DMS153 (cell line): ENCODE results near the gene AKAP6.

Source experiments
- DNase-seq: peaks from one replicate; lab custom pipeline; 2025; lab: John Stamatoyannopoulos, UW

AKAP6 gene

DNA sequence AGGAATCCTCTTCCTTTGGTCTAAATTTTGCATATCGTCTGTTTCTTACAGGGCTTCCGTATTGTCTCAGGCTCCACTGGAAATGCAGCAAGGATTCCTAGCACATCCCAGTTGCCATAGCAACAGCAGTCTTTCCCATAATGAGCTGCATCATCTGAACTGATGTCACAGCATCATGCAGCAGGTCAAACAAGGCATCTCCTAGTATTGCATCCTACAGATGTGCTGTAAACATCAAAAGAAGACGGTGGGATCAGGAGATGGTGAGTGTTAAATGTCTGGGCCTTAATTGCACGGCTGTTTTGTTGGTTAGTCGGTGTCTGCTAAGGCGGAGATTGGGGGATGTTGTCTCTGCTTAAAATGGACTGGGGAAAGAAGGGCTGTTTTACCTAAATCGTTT is at the start of gene AKAP6:
Gene AKAP6 (plus strand): TSS at position 153 of the 400 bp plus-strand sequence. CDS start 104,196 bp downstream, outside the sequence.
- DNase-seq: no peak

- no peak for DNase-seq
Measured at GRCh38 chr14:32286602-32287001, 42.5 kb upstream of the AKAP6 start.

- DNase-seq: no peak
Measured at GRCh38 chr14:32296366-32296765, 32.7 kb upstream of the AKAP6 start.

GRCh38 chr14:32298346-32298745 is 30.8 kb upstream of the AKAP6 start:
- no peak for DNase-seq

- DNase-seq: no peak
Measured at GRCh38 chr14:32300136-32300535, 29.0 kb upstream of the AKAP6 start.

DNA sequence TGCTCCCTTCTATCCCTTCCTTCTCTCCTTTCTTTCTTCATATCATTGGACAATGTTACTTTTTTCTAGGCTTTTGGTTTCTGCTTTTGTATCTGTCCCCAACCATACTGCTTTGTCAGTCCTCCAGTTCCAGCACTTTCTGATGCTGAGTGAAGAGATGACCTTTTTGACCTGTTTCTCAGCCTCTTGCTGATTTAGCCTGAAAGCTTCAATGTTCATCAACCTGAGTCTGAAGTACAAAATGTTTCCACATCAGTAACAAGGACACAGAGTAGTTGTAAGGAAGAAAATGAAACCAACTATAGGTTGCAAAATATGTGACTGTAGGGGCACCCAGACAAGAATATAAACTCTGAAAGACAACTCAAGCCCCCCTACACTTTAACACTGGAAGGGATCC is 25.2 kb upstream of the AKAP6 start:
- DNase-seq: no peak

GRCh38 chr14:32304296-32304695 is 24.8 kb upstream of the AKAP6 start:
- DNase-seq: no peak

GRCh38 chr14:32306549-32306948 is 22.5 kb upstream of the AKAP6 start:
- DNase-seq: no peak

DNA sequence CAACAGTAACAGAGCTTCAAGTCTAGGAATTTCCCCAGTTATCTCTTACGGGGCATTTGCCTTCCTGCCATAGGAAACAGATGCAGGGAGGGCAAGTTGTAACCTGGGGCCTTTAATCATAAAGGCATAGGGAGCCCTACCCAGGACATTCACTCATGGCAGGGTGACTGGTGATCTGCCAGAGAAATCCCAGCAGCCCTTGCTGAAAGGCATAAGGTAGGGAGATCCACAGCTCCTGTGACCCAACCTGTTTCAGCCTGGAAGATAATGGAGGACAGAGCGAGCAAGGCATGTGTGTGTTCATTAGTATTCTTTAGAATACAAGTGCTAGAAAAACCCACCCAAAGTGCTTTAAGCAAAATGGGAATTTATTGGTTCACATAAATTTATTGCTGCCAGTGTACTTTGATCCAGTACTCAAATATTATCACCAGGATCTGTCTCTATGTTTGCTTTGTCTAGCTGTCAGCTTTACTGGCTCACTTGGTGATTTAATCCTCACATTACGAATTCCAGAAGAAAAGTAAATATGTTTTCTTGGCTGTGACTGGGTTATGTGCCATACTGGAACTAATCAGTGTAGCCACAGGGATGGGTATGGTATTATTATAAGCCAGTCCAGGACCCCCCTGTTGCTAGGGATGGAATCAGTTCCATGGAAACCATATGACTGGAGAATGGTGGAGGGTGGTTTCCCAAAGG is 21.1 kb upstream of the AKAP6 start:
- peak; percentile 86 for DNase-seq

DNA sequence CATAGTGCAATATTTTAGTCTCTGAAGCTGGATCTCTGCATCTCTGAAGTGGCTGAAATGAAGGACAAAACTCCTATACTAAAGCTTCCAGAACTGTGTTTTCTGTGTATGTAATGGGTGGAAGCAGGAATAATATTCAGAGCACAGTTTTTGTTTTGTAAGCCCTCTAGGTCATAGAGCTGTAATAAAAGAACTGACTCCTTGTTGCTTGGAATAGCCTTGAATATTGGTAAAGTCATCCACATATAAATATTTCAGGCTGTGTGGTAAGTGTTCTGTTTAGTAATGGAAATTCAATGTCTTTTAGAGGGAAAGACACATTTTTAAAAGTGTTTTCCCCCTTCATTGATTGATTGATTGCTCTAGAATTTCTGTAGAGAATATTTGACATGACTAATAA is 18.2 kb upstream of the AKAP6 start:
- DNase-seq: no peak

- DNase-seq: no peak
Measured at GRCh38 chr14:32311294-32312009, 17.6 kb upstream of the AKAP6 start.

DNA sequence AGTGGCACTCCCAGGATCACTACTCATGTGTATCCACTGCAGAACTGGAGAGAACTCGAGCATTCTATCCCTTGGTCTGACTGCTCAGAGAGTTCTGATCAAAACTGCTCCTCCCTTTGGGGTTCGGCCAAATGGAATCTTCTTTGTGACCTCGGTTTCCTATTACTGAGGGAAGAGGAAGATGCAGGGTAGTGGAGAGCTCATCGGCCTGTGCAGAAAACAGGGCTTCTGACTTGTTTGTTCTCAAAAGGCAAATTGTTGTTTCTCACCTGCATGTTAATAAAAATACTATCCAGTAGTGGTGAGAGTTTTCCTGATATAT is 17.1 kb upstream of the AKAP6 start:
- no peak for DNase-seq

GRCh38 chr14:32313844-32314376 is 15.2 kb upstream of the AKAP6 start:
- peak; percentile 55 for DNase-seq

- no peak for DNase-seq
Measured at GRCh38 chr14:32318087-32318795, 10.9 kb upstream of the AKAP6 start.

- DNase-seq: peak; percentile 14
Measured at GRCh38 chr14:32319368-32320049, 9.6 kb upstream of the AKAP6 start.

- DNase-seq: no peak
Measured at GRCh38 chr14:32324601-32325000, 4.5 kb upstream of the AKAP6 start.

DNA sequence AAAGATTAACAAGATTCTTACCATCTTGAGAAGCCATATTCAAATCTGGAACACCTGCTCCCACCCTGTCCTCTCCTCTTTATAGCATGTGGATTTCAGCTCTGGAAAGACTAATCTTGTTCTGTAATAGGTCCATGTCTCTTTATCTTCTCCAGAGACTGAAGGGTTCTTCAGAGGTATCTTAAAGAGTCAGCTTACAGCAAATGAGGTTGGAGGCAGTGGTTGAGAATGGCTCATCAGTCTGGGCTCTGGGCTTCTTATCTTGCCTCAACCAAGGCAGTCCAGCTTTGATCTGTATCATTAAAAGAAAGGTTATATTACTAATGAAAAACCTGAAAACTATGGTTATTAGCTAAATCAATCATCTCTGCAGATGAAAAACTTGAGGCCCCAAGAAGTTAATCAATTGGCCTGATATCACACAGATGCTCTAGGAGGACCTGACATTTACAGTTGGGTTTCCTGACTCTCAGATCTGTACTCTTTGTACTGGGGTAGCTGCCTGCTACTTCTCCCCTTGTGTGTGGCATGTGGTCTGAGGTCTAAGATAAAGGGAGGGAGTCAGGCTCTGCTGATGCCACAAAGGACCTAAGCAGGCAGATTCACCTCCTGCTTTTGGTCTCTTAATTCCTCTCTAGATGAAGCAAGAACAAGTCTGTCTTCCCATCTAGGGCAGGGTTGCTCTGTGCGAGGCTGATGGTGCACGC is 1.7 kb upstream of the AKAP6 start:
- DNase-seq: no peak

DNA sequence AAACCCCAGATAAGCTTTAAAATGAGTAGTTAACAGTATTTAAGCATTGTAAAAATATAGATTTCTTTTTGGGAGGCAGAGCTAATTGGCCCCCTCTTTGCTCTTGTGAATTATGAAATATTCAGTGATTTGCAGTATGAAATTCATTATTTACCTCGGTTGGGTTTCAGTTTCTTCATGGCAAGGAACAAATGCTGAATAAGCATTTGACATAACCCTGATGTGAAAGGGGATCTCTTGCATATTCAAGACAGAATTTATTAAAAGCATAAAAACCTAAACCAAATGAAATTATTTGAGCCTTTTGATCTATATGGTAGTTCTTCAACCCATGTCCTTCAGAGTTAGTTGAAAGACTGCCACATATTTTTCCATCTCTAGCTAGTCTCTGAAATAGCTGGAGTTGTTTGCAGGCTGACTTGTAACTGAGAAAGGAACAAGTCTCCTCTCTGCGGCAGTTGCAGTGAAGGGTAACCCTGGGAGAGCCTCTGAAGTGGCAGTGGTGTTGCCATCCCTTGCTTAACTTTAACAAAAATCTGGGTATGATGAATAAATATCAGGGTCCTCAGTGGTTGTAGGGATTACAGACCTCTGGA is 690 bp downstream of the AKAP6 start:
- no peak for DNase-seq

- DNase-seq: peak; percentile 72
Measured at GRCh38 chr14:32330351-32331111, 1.4 kb downstream of the AKAP6 start.

DNA sequence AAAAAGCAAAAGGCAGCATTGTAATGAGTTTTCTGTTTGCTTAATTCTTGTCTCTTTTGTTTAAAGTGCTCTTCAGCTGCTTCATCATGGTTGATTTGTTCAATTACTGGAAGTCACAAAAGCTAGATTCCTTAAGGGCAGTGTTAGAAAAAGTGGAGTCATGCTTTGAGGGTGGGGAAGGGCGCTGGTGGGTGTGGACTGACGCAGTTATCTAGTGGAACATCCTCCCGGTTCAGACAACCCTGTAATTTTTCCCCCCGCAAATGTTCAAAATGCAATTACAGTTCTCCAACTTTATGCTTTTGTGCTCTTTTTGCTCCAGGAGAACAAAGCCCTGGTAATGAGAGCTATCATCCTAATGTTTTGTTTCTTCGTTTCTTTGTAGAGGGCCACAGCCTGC is 2.1 kb downstream of the AKAP6 start:
- DNase-seq: no peak
